Naive thymus-derived CD8-positive, alpha-beta T cell (primary cell): ENCODE measurements around the gene TDP1. TPM values are rescaled to one million over a fixed set of nuclear protein-coding genes. Genes with fewer than 3 reads are reported as not detected.

Experiments used
- ATAC-seq, 2 donors: fragments of 150-1000 bp; cut with Tn5 transposase in 1 of 2; sonication (Bioruptor Pico), chemical (Tn5 transposase) in 1 of 2; 1 replicate in 1 of 2; 2 replicates in 1 of 2; pipeline ENCODE4 v1.10.0; 2021; ENCODE audit warnings: mild to moderate bottlenecking in 2 of 2, moderate library complexity in 2 of 2
- POLR2A ChIA-PET: fragments of 350-600 bp; sonication (Branson Sonifier 250); formaldehyde crosslinking; loops from one replicate; lab custom pipeline; 2021; ENCODE audit warnings: antibody characterized with exemption; lab: Charles Lee
- DNase-seq, 10 donors: peaks; one replicate each; pipeline versions ENCODE4 v3.0.0 to v3.0.0-alpha.2; 2020 to 2022
- H3K27ac Mint-ChIP-seq, 10 donors: one replicate each; pipeline ENCODE4 v1.8.0; 2020 to 2022; ENCODE audit warnings: mild to moderate bottlenecking in 10 of 10, mixed read lengths in 10 of 10, moderate library complexity in 4 of 10, inconsistent platforms in 1 of 10
- H3K27me3 Mint-ChIP-seq, 5 donors: one replicate each; pipeline ENCODE4 v1.8.0; 2021 to 2022; ENCODE audit warnings: mixed read lengths in 5 of 5
- H3K36me3 Mint-ChIP-seq, 3 donors: one replicate each; pipeline ENCODE4 v1.8.0; 2020 to 2022; ENCODE audit warnings: mixed read lengths in 3 of 3, mild to moderate bottlenecking in 2 of 3, inconsistent platforms in 1 of 3
- H3K4me1 Mint-ChIP-seq, 4 donors: one replicate each; pipeline ENCODE4 v1.8.0; 2021 to 2022; ENCODE audit warnings: mixed read lengths in 4 of 4
- H3K4me3 Mint-ChIP-seq, 10 donors: one replicate each; pipeline ENCODE4 v1.8.0; 2020 to 2022; ENCODE audit warnings: mild to moderate bottlenecking in 10 of 10, mixed read lengths in 10 of 10, moderate library complexity in 6 of 10, inconsistent platforms in 1 of 10
- H3K9me3 Mint-ChIP-seq, 9 donors: one replicate each; pipeline ENCODE4 v1.8.0; 2020 to 2022; ENCODE audit warnings: mixed read lengths in 9 of 9, mild to moderate bottlenecking in 3 of 9, inconsistent platforms in 1 of 9, moderate library complexity in 1 of 9
- polyA plus RNA-seq, 3 donors: library from polyadenylated mRNA; unstranded; fragments of 300-500 nt; fragmentation: Illumina TruSeq; gene quantifications; one replicate each; pipeline ENCODE4 v1.2.3, GENCODE V29; 2021
- total RNA-seq, 8 experiments: library from RNA in 2 of 8; stranded (reverse) in 2 of 8; gene quantifications; one replicate each; pipeline ENCODE4 v1.2.3 and lab custom pipeline; 2021 to 2026

Gene TDP1
- total and polyA plus RNA-seq, 5 experiments from 2014 or later = 36.7 to 54.5 (median 46.4) TPM

GRCh38 chr14:89920056-89920455 is 35.7 kb upstream of the TDP1 start:
- DNase-seq (no peak), ATAC-seq (no peak)
- Mint-ChIP-seq H3K9me3 (no peaks in the 10 kb centered on the region), H3K4me1 (peaks cover 0 to 2% (median 2%) of the 10 kb centered on the region in 4 donors), H3K27me3 (peaks cover 0 to 3% (median 0%) of the 10 kb centered on the region in 5 donors), H3K27ac (no peak overlapping the region), H3K36me3 (no peaks in the 10 kb centered on the region), H3K4me3 (no peak overlapping the region)
- POLR2A ChIA-PET = no interaction called here

GRCh38 chr14:89921346-89921745 is 34.4 kb upstream of the TDP1 start:
- POLR2A ChIA-PET = no interaction called here
- no peak for ATAC-seq
- no peaks in the 10 kb centered on the region for H3K9me3 Mint-ChIP-seq
- H3K4me1 Mint-ChIP-seq = no peaks in the 10 kb centered on the region
- no peaks in the 10 kb centered on the region for H3K36me3 Mint-ChIP-seq
- no peak for DNase-seq
- peaks cover 0 to 2% (median 0%) of the 10 kb centered on the region in 5 donors for H3K27me3 Mint-ChIP-seq
- H3K4me3 Mint-ChIP-seq = no peak overlapping the region
- no peak overlapping the region for H3K27ac Mint-ChIP-seq

GRCh38 chr14:89922031-89922907 is 33.5 kb upstream of the TDP1 start:
- no peak overlapping the region for H3K27ac Mint-ChIP-seq
- ATAC-seq = no peak
- no peaks in the 10 kb centered on the region for H3K4me1 Mint-ChIP-seq
- no peaks in the 10 kb centered on the region for H3K27me3 Mint-ChIP-seq
- POLR2A ChIA-PET = no interaction called here
- no peaks in the 10 kb centered on the region for H3K36me3 Mint-ChIP-seq
- H3K4me3 Mint-ChIP-seq = no peak overlapping the region
- H3K9me3 Mint-ChIP-seq = no peaks in the 10 kb centered on the region
- DNase-seq = no peak

GRCh38 chr14:89924268-89924667 is 31.5 kb upstream of the TDP1 start:
- H3K27me3 Mint-ChIP-seq = no peaks in the 10 kb centered on the region
- no peak overlapping the region for H3K4me3 Mint-ChIP-seq
- POLR2A ChIA-PET = no interaction called here
- no peak for DNase-seq
- no peaks in the 10 kb centered on the region for H3K36me3 Mint-ChIP-seq
- no peak overlapping the region for H3K27ac Mint-ChIP-seq
- H3K9me3 Mint-ChIP-seq = no peaks in the 10 kb centered on the region
- ATAC-seq = no peak
- no peaks in the 10 kb centered on the region for H3K4me1 Mint-ChIP-seq

- Mint-ChIP-seq H3K27me3 (no peaks in the 10 kb centered on the region), H3K27ac (peak overlapping the region in 1 of 10 donors; percentile 31), H3K4me3 (no peak overlapping the region), H3K9me3 (no peaks in the 10 kb centered on the region), H3K4me1 (no peaks in the 10 kb centered on the region), H3K36me3 (peaks cover 0 to 8% (median 7%) of the 10 kb centered on the region in 3 donors)
- ATAC-seq = no peak
- POLR2A ChIA-PET = no interaction called here
- no peak for DNase-seq
These were observed 29.0 kb upstream of the TDP1 start for GRCh38 chr14:89926694-89927093.

- ATAC-seq = no peak
- Mint-ChIP-seq H3K4me1 (no peaks in the 10 kb centered on the region), H3K27ac (no peak overlapping the region), H3K36me3 (peaks cover 0 to 8% (median 7%) of the 10 kb centered on the region in 3 donors), H3K27me3 (no peaks in the 10 kb centered on the region), H3K9me3 (no peaks in the 10 kb centered on the region), H3K4me3 (no peak overlapping the region)
- POLR2A ChIA-PET = no interaction called here
- no peak for DNase-seq
These were observed 28.4 kb upstream of the TDP1 start for GRCh38 chr14:89927186-89927865.

- H3K27ac Mint-ChIP-seq = no peak overlapping the region
These were observed 22.7 kb upstream of the TDP1 start for GRCh38 chr14:89933002-89933401.

GRCh38 chr14:89936654-89937185 is 19.0 kb upstream of the TDP1 start:
- Mint-ChIP-seq H3K4me1 (no peaks in the 10 kb centered on the region), H3K27ac (no peak overlapping the region), H3K4me3 (no peak overlapping the region), H3K36me3 (no peaks in the 10 kb centered on the region), H3K9me3 (no peaks in the 10 kb centered on the region), H3K27me3 (no peaks in the 10 kb centered on the region)
- ATAC-seq (no peak), DNase-seq (no peak)
- POLR2A ChIA-PET = no interaction called here

More at GRCh38 chr14:89933002-89933401, 22.7 kb upstream of the TDP1 start:
- Mint-ChIP-seq H3K36me3 (peaks cover 0 to 8% (median 7%) of the 10 kb centered on the region in 3 donors), H3K9me3 (no peaks in the 10 kb centered on the region), H3K4me1 (no peaks in the 10 kb centered on the region), H3K4me3 (no peak overlapping the region), H3K27me3 (no peaks in the 10 kb centered on the region)
- ATAC-seq (no peak), DNase-seq (no peak)
- POLR2A ChIA-PET = no interaction called here

GRCh38 chr14:89941830-89942377 is 13.8 kb upstream of the TDP1 start:
- Mint-ChIP-seq H3K4me1 (no peaks in the 10 kb centered on the region), H3K27me3 (no peaks in the 10 kb centered on the region), H3K9me3 (no peaks in the 10 kb centered on the region), H3K27ac (no peak overlapping the region), H3K36me3 (no peaks in the 10 kb centered on the region), H3K4me3 (no peak overlapping the region)
- ATAC-seq = no peak
- no peak for DNase-seq
- POLR2A ChIA-PET = no interaction called here

- H3K4me1 Mint-ChIP-seq = no peaks in the 10 kb centered on the region
- peaks cover 0 to 9% (median 7%) of the 10 kb centered on the region in 3 donors for H3K36me3 Mint-ChIP-seq
- H3K27ac Mint-ChIP-seq = no peak overlapping the region
- H3K9me3 Mint-ChIP-seq = peaks cover 0 to 3% (median 0%) of the 10 kb centered on the region in 9 donors
- POLR2A ChIA-PET = no interaction called here
- H3K4me3 Mint-ChIP-seq = no peak overlapping the region
- no peak for ATAC-seq
- DNase-seq = no peak
- no peaks in the 10 kb centered on the region for H3K27me3 Mint-ChIP-seq
These were observed 8.4 kb upstream of the TDP1 start for GRCh38 chr14:89947344-89947743.

GRCh38 chr14:89952576-89952975 is 3.2 kb upstream of the TDP1 start:
- DNase-seq = no peak
- no peak for ATAC-seq
- peaks cover 0 to 12% (median 7%) of the 10 kb centered on the region in 3 donors for H3K36me3 Mint-ChIP-seq
- POLR2A ChIA-PET = no interaction called here
- H3K4me1 Mint-ChIP-seq = peaks cover 11 to 33% (median 26%) of the 10 kb centered on the region in 4 donors
- H3K9me3 Mint-ChIP-seq = peaks cover 0 to 3% (median 0%) of the 10 kb centered on the region in 9 donors
- H3K27me3 Mint-ChIP-seq = no peaks in the 10 kb centered on the region
- H3K27ac Mint-ChIP-seq = peak overlapping the region in 1 of 10 donors; percentile 6
- H3K4me3 Mint-ChIP-seq = peak overlapping the region in 2 of 10 donors; percentile 31 to 94

- Mint-ChIP-seq H3K4me1 (peaks cover 14 to 42% (median 36%) of the 10 kb centered on the region in 4 donors), H3K27me3 (no peaks in the 10 kb centered on the region), H3K4me3 (peak overlapping the region in 9 of 10 donors; percentile 81 to 98 (median 96)), H3K27ac (peak overlapping the region in 6 of 10 donors; percentile 41 to 99 (median 96)), H3K36me3 (peaks cover 0 to 18% (median 8%) of the 10 kb centered on the region in 3 donors), H3K9me3 (no peaks in the 10 kb centered on the region)
- no peak for ATAC-seq
- DNase-seq = no peak
- POLR2A ChIA-PET = interaction anchor here (0.6 to 1.3 kb wide), 2 partner anchors 8 to 20 kb away, joined by 3 to 5 read pairs; no protein-coding TSS in a partner anchor
These were observed 2.1 kb upstream of the TDP1 start for GRCh38 chr14:89953602-89954001.
